ENCODE results near the gene TOX4.

TOX4 gene

DNA sequence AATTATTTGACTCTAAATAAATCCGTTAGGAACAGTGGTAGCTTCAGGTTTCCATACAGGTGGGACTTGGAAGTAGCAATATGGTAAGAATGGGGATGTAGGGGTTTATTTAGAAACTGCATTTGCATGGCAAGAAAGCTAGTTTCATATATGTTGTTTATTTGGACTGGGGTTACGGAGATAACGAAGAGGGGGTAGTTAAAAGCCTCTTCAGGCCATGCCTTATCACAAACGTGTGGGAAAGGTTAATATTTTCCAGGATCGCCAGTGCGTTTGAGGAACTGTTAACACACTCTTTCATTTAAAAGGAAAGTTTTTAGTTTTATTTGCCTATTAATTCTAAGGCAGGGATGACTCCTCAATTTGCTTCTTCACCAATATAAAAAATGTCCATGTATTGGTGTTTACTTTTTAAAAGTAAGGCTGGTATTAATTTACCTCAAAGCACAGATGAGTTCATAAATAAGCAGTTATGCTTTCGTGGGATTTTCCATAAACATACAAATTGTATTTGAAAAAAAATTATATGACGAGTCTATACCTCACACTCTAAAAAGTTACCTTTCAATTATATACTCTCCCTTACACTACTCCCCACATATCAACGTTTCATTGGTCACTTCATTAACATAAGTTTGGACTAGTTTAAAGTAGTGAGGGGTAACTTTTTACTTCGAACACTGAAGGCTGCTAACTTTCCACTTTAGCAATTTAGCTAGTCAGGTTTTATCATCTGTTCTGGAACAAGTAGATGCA lies 1.1 kb upstream of the TOX4 start:
- Histone ChIP-seq H2AK5ac (ENCODE audit: low read length, severe bottlenecking) (no peak overlapping the region), H3K4me1 (ENCODE audit: control insufficient read depth, insufficient read depth, low read depth, low read length) (peaks cover 3% of the 10 kb centered on the region)
- WGBS: 49% methylated on average over 6 of the region's 10 CpGs

DNA sequence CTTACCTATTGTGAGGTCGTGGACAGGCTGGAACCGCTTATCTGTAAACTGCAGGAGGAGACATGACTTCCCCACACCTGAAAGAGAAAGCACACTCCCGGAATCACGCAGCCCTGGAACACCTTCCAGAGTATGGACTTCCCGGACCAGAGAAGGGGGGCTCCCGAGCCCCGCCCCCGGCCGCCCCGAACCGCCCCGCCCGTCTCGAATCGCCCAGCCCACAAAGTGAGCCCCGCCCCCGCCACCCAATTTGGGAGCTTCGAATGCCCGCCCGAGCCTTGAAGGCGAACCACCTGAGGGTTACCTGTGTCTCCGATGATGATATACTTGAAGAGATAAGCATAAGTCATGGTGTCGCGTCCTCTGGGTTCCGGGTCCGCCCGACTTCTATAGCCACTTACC lies 471 bp upstream of the TOX4 start:
- Histone ChIP-seq H3K36me3 (ENCODE audit: control insufficient read depth in 1 of 2, insufficient read depth in 2 of 2, low read depth in 1 of 2, low read length in 2 of 2) (peaks cover 4 to 33% of the 10 kb centered on the region in 2 experiments), H2BK5ac (ENCODE audit: low read depth, low read length, poor library complexity, severe bottlenecking) (peak overlapping the region; percentile 83), H3K14ac (ENCODE audit: low read length in 2 of 2) (peak overlapping the region in 1 of 2 experiments; percentile 75), H3K79me1 (replicated peaks; ENCODE audit: low read length, poor library complexity, severe bottlenecking) (peaks cover 7% of the 10 kb centered on the region), H2AFZ (ENCODE audit: low read depth, low read length) (no peak overlapping the region), H3K9ac (ENCODE audit: low read length) (peak overlapping the region; percentile 94), H3K9me3 (ENCODE audit: control insufficient read depth, low read length) (no peaks in the 10 kb centered on the region), H3K4me1 (ENCODE audit: control insufficient read depth, insufficient read depth, low read depth, low read length) (peaks cover 3% of the 10 kb centered on the region), H4K91ac (ENCODE audit: low read length) (no peak overlapping the region), H4K8ac (ENCODE audit: low read length) (peak overlapping the region; percentile 72), H3K23ac (ENCODE audit: low read length in 2 of 2) (no peak overlapping the region), H3K4me3 (ENCODE audit: insufficient read depth in 1 of 2, low read depth in 1 of 2, low read length in 2 of 2) (peak overlapping the region; percentile 68 to 94), H2BK12ac (ENCODE audit: low read length in 2 of 2) (no peak overlapping the region), H2BK15ac (ENCODE audit: low read depth, poor library complexity, severe bottlenecking) (no peak overlapping the region), H2AK5ac (ENCODE audit: low read length, severe bottlenecking) (no peak overlapping the region), H3K4ac (ENCODE audit: low read depth in 1 of 2, low read length in 2 of 2) (peak overlapping the region in 1 of 2 experiments; percentile 77), H3K18ac (ENCODE audit: low read depth in 1 of 2, low read length in 2 of 2) (peak overlapping the region in 1 of 2 experiments; percentile 81), H2BK120ac (ENCODE audit: low read depth, low read length) (peak overlapping the region; percentile 49), H3K27ac (ENCODE audit: low read length, poor library complexity, severe bottlenecking) (peak overlapping the region; percentile 83), H3K27me3 (ENCODE audit: control insufficient read depth in 1 of 2, insufficient read depth in 1 of 2, low read length in 2 of 2) (no peaks in the 10 kb centered on the region), H3K4me2 (ENCODE audit: low read length, poor library complexity, severe bottlenecking) (peak overlapping the region; percentile 59)
- WGBS: 0% methylated on average over 22 of the region's 27 CpGs
- peak; percentile 84 for DNase-seq

More for the DNA sequence above, 1.1 kb upstream of the TOX4 start:
- peak overlapping the region; percentile 72 for H4K8ac ChIP-seq (ENCODE audit: low read length)
- H3K27me3 ChIP-seq (ENCODE audit: control insufficient read depth in 1 of 2, insufficient read depth in 1 of 2, low read length in 2 of 2): no peaks in the 10 kb centered on the region
- no peak overlapping the region for H3K23ac ChIP-seq (ENCODE audit: low read length in 2 of 2)
- peak overlapping the region; percentile 51 for H3K27ac ChIP-seq (ENCODE audit: low read length, poor library complexity, severe bottlenecking)
- no peak for DNase-seq
- no peak overlapping the region for H4K91ac ChIP-seq (ENCODE audit: low read length)
- peaks cover 10% of the 10 kb centered on the region for H3K79me1 ChIP-seq (replicated peaks; ENCODE audit: low read length, poor library complexity, severe bottlenecking)
- peak overlapping the region; percentile 94 for H3K9ac ChIP-seq (ENCODE audit: low read length)
- H3K4me3 ChIP-seq (ENCODE audit: insufficient read depth in 1 of 2, low read depth in 1 of 2, low read length in 2 of 2): peak overlapping the region; percentile 68 to 94
- no peak overlapping the region for H2BK12ac ChIP-seq (ENCODE audit: low read length in 2 of 2)
- H3K18ac ChIP-seq (ENCODE audit: low read depth in 1 of 2, low read length in 2 of 2): no peak overlapping the region
- no peak overlapping the region for H3K14ac ChIP-seq (ENCODE audit: low read length in 2 of 2)
- H2BK5ac ChIP-seq (ENCODE audit: low read depth, low read length, poor library complexity, severe bottlenecking): no peak overlapping the region
- no peak overlapping the region for H2BK15ac ChIP-seq (ENCODE audit: low read depth, poor library complexity, severe bottlenecking)
- peak overlapping the region; percentile 59 for H3K4me2 ChIP-seq (ENCODE audit: low read length, poor library complexity, severe bottlenecking)
- H3K9me3 ChIP-seq (ENCODE audit: control insufficient read depth, low read length): no peaks in the 10 kb centered on the region
- H3K4ac ChIP-seq (ENCODE audit: low read depth in 1 of 2, low read length in 2 of 2): no peak overlapping the region
- H2AFZ ChIP-seq (ENCODE audit: low read depth, low read length): no peak overlapping the region
- peak overlapping the region; percentile 49 for H2BK120ac ChIP-seq (ENCODE audit: low read depth, low read length)
- peaks cover 4 to 31% of the 10 kb centered on the region in 2 experiments for H3K36me3 ChIP-seq (ENCODE audit: control insufficient read depth in 1 of 2, insufficient read depth in 2 of 2, low read depth in 1 of 2, low read length in 2 of 2)

DNA sequence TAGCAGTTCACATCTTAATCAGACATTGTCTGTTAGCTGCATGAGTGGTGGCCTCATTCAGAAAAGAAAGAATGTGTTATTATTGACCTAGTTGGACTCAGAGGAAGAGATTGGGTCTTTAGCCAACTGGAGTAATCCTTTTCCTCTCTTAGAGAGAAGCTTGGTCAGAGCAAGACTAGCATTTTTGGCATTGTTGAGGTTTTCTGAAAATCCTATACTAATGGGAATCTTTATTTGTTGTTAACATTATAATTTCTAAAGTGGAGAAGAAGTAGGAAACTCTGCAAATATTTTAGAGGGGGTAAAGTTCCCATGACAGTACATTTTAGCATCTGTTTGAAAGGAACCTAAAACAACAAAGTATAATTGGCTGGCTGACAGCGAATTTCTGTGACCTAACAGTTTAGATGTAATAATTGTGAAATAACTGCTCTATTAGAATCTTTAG lies 9.7 kb downstream of the TOX4 start:
- H4K8ac ChIP-seq (ENCODE audit: low read length): no peak overlapping the region
- no CpG with 5 or more reads among the region's 1 CpG for whole genome bisulfite sequencing

DNA sequence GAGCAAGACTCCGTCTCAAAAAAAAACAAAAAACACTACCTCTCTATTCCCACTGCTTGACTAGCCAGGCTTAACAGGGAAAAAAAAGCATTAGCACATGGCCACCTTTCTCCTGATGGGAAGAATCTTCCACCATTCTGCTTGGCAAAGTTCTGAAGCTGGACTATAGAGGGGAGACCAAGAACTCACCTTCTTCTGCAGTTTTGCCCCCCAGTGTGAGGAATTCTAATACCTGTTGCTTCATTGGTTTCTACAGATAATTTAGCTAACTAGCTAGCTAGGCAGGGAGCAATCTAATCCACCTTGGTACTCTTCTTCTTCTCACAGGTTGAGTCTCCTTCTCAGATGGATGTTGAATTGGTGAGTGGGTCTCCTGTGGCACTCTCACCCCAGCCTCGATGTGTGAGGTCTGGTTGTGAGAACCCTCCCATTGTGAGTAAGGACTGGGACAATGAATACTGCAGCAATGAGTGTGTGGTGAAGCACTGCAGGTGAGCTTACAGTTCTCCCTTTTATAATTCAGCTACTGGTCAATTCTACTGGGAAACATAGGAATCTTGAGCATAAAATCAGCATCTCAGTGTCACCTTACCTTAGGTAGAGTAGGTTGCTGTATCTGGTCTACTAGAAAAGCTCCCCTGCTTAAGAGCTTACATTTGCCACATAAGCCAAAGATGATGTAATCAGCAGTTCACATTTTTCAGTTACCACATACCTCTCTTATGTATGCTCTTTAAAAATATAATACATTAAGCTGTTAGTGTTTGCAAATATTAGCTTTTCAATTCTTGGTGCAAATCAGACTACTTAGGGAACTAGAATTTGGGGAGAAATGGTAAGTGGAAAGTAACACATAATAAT lies 18.1 kb downstream of the TOX4 start:
- Histone ChIP-seq H2BK120ac (ENCODE audit: low read depth, low read length) (no peak overlapping the region), H3K14ac (ENCODE audit: low read length in 2 of 2) (no peak overlapping the region), H3K4me2 (ENCODE audit: low read length, poor library complexity, severe bottlenecking) (no peak overlapping the region), H3K27me3 (ENCODE audit: control insufficient read depth in 1 of 2, insufficient read depth in 1 of 2, low read length in 2 of 2) (no peaks in the 10 kb centered on the region), H3K4ac (ENCODE audit: low read depth in 1 of 2, low read length in 2 of 2) (no peak overlapping the region), H2AK5ac (ENCODE audit: low read length, severe bottlenecking) (peak overlapping the region; percentile 81), H4K91ac (ENCODE audit: low read length) (no peak overlapping the region), H2AFZ (ENCODE audit: low read depth, low read length) (no peak overlapping the region), H3K9ac (ENCODE audit: low read length) (peak overlapping the region; percentile 32), H2BK12ac (ENCODE audit: low read length in 2 of 2) (no peak overlapping the region), H4K8ac (ENCODE audit: low read length) (no peak overlapping the region), H3K9me3 (ENCODE audit: control insufficient read depth, low read length) (no peaks in the 10 kb centered on the region), H3K36me3 (ENCODE audit: control insufficient read depth in 1 of 2, insufficient read depth in 2 of 2, low read depth in 1 of 2, low read length in 2 of 2) (peaks cover 35 to 89% of the 10 kb centered on the region in 2 experiments), H3K4me3 (ENCODE audit: insufficient read depth in 1 of 2, low read depth in 1 of 2, low read length in 2 of 2) (no peak overlapping the region), H3K27ac (ENCODE audit: low read length, poor library complexity, severe bottlenecking) (peak overlapping the region; percentile 71), H2BK15ac (ENCODE audit: low read depth, poor library complexity, severe bottlenecking) (no peak overlapping the region), H3K18ac (ENCODE audit: low read depth in 1 of 2, low read length in 2 of 2) (no peak overlapping the region), H2BK5ac (ENCODE audit: low read depth, low read length, poor library complexity, severe bottlenecking) (no peak overlapping the region), H3K4me1 (ENCODE audit: control insufficient read depth, insufficient read depth, low read depth, low read length) (peaks cover 4% of the 10 kb centered on the region), H3K79me1 (replicated peaks; ENCODE audit: low read length, poor library complexity, severe bottlenecking) (peaks cover 7% of the 10 kb centered on the region), H3K23ac (ENCODE audit: low read length in 2 of 2) (no peak overlapping the region)
- WGBS: 59% methylated on average over 2 of the region's 2 CpGs
- DNase-seq: peak; percentile 41

More for the DNA sequence above, 9.7 kb downstream of the TOX4 start:
- Histone ChIP-seq H3K27me3 (ENCODE audit: control insufficient read depth in 1 of 2, insufficient read depth in 1 of 2, low read length in 2 of 2) (no peaks in the 10 kb centered on the region), H3K18ac (ENCODE audit: low read depth in 1 of 2, low read length in 2 of 2) (no peak overlapping the region), H4K91ac (ENCODE audit: low read length) (no peak overlapping the region), H3K9ac (ENCODE audit: low read length) (peak overlapping the region; percentile 27), H3K23ac (ENCODE audit: low read length in 2 of 2) (no peak overlapping the region), H3K4me1 (ENCODE audit: control insufficient read depth, insufficient read depth, low read depth, low read length) (peaks cover 3% of the 10 kb centered on the region), H2BK120ac (ENCODE audit: low read depth, low read length) (no peak overlapping the region), H2BK15ac (ENCODE audit: low read depth, poor library complexity, severe bottlenecking) (no peak overlapping the region), H2BK12ac (ENCODE audit: low read length in 2 of 2) (no peak overlapping the region), H3K27ac (ENCODE audit: low read length, poor library complexity, severe bottlenecking) (peak overlapping the region; percentile 17), H2AFZ (ENCODE audit: low read depth, low read length) (no peak overlapping the region), H3K36me3 (ENCODE audit: control insufficient read depth in 1 of 2, insufficient read depth in 2 of 2, low read depth in 1 of 2, low read length in 2 of 2) (peaks cover 29 to 66% of the 10 kb centered on the region in 2 experiments), H3K4me3 (ENCODE audit: insufficient read depth in 1 of 2, low read depth in 1 of 2, low read length in 2 of 2) (no peak overlapping the region), H3K79me1 (replicated peaks; ENCODE audit: low read length, poor library complexity, severe bottlenecking) (peaks cover 16% of the 10 kb centered on the region), H3K14ac (ENCODE audit: low read length in 2 of 2) (no peak overlapping the region), H3K9me3 (ENCODE audit: control insufficient read depth, low read length) (no peaks in the 10 kb centered on the region), H2BK5ac (ENCODE audit: low read depth, low read length, poor library complexity, severe bottlenecking) (no peak overlapping the region), H3K4me2 (ENCODE audit: low read length, poor library complexity, severe bottlenecking) (no peak overlapping the region), H2AK5ac (ENCODE audit: low read length, severe bottlenecking) (no peak overlapping the region), H3K4ac (ENCODE audit: low read depth in 1 of 2, low read length in 2 of 2) (no peak overlapping the region)
- DNase-seq: peak; percentile 66

All from mesenchymal stem cell (in vitro differentiated cells and primary cell).